ENCODE measurements around the gene DIAPH2. TPM values are rescaled to one million over a fixed set of nuclear protein-coding genes. Genes with fewer than 3 reads are reported as not detected.

Gene DIAPH2
- total and polyA plus RNA-seq, 2 experiments from 2014 or later = 16.2 to 56.6 TPM

- TF ChIP-seq, protein P1, sequence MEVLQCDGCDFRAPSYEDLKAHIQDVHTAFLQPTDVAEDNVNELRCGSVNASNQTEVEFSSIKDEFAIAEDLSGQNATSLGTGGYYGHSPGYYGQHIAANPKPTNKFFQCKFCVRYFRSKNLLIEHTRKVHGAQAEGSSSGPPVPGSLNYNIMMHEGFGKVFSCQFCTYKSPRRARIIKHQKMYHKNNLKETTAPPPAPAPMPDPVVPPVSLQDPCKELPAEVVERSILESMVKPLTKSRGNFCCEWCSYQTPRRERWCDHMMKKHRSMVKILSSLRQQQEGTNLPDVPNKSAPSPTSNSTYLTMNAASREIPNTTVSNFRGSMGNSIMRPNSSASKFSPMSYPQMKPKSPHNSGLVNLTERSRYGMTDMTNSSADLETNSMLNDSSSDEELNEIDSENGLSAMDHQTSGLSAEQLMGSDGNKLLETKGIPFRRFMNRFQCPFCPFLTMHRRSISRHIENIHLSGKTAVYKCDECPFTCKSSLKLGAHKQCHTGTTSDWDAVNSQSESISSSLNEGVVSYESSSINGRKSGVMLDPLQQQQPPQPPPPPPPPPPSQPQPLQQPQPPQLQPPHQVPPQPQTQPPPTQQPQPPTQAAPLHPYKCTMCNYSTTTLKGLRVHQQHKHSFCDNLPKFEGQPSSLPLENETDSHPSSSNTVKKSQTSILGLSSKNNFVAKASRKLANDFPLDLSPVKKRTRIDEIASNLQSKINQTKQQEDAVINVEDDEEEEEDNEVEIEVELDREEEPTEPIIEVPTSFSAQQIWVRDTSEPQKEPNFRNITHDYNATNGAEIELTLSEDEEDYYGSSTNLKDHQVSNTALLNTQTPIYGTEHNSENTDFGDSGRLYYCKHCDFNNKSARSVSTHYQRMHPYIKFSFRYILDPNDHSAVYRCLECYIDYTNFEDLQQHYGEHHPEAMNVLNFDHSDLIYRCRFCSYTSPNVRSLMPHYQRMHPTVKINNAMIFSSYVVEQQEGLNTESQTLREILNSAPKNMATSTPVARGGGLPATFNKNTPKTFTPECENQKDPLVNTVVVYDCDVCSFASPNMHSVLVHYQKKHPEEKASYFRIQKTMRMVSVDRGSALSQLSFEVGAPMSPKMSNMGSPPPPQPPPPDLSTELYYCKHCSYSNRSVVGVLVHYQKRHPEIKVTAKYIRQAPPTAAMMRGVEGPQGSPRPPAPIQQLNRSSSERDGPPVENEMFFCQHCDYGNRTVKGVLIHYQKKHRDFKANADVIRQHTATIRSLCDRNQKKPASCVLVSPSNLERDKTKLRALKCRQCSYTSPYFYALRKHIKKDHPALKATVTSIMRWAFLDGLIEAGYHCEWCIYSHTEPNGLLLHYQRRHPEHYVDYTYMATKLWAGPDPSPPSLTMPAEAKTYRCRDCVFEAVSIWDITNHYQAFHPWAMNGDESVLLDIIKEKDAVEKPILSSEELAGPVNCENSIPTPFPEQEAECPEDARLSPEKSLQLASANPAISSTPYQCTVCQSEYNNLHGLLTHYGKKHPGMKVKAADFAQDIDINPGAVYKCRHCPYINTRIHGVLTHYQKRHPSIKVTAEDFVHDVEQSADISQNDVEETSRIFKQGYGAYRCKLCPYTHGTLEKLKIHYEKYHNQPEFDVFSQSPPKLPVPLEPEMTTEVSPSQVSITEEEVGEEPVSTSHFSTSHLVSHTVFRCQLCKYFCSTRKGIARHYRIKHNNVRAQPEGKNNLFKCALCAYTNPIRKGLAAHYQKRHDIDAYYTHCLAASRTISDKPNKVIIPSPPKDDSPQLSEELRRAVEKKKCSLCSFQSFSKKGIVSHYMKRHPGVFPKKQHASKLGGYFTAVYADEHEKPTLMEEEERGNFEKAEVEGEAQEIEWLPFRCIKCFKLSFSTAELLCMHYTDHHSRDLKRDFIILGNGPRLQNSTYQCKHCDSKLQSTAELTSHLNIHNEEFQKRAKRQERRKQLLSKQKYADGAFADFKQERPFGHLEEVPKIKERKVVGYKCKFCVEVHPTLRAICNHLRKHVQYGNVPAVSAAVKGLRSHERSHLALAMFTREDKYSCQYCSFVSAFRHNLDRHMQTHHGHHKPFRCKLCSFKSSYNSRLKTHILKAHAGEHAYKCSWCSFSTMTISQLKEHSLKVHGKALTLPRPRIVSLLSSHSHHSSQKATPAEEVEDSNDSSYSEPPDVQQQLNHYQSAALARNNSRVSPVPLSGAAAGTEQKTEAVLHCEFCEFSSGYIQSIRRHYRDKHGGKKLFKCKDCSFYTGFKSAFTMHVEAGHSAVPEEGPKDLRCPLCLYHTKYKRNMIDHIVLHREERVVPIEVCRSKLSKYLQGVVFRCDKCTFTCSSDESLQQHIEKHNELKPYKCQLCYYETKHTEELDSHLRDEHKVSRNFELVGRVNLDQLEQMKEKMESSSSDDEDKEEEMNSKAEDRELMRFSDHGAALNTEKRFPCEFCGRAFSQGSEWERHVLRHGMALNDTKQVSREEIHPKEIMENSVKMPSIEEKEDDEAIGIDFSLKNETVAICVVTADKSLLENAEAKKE (CRISPR knock-in tag; IDR thresholded peaks at IDR 0.05) = no peak
- no peak for TF ChIP-seq CREB1 (CRISPR knock-in tag; IDR thresholded peaks at IDR 0.05; ENCODE audit: low read depth)
- TF ChIP-seq, protein P2, sequence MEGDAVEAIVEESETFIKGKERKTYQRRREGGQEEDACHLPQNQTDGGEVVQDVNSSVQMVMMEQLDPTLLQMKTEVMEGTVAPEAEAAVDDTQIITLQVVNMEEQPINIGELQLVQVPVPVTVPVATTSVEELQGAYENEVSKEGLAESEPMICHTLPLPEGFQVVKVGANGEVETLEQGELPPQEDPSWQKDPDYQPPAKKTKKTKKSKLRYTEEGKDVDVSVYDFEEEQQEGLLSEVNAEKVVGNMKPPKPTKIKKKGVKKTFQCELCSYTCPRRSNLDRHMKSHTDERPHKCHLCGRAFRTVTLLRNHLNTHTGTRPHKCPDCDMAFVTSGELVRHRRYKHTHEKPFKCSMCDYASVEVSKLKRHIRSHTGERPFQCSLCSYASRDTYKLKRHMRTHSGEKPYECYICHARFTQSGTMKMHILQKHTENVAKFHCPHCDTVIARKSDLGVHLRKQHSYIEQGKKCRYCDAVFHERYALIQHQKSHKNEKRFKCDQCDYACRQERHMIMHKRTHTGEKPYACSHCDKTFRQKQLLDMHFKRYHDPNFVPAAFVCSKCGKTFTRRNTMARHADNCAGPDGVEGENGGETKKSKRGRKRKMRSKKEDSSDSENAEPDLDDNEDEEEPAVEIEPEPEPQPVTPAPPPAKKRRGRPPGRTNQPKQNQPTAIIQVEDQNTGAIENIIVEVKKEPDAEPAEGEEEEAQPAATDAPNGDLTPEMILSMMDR (conservative IDR thresholded peaks at IDR 0.05; ENCODE audit: low read depth in 2 of 2) = no peak
- TF ChIP-seq JUNB (IDR thresholded peaks at IDR 0.05; ENCODE audit: unreplicated experiment) = no peak
- no peak for TF ChIP-seq STAT1 (IDR thresholded peaks at IDR 0.05; ENCODE audit: unreplicated experiment)
- TF ChIP-seq POLR2AphosphoS5 (IDR thresholded peaks at IDR 0.05; ENCODE audit: low read depth) = no peak
- TF ChIP-seq ZNF114 (CRISPR knock-in tag; IDR thresholded peaks at IDR 0.05) = no peak
- TF ChIP-seq EZH2 (IDR thresholded peaks at IDR 0.05; ENCODE audit: low read depth, unreplicated experiment) = no peak
- TF ChIP-seq EZH2phosphoT487 (IDR thresholded peaks at IDR 0.05; ENCODE audit: unreplicated experiment) = no peak
- TF ChIP-seq, protein P3, sequence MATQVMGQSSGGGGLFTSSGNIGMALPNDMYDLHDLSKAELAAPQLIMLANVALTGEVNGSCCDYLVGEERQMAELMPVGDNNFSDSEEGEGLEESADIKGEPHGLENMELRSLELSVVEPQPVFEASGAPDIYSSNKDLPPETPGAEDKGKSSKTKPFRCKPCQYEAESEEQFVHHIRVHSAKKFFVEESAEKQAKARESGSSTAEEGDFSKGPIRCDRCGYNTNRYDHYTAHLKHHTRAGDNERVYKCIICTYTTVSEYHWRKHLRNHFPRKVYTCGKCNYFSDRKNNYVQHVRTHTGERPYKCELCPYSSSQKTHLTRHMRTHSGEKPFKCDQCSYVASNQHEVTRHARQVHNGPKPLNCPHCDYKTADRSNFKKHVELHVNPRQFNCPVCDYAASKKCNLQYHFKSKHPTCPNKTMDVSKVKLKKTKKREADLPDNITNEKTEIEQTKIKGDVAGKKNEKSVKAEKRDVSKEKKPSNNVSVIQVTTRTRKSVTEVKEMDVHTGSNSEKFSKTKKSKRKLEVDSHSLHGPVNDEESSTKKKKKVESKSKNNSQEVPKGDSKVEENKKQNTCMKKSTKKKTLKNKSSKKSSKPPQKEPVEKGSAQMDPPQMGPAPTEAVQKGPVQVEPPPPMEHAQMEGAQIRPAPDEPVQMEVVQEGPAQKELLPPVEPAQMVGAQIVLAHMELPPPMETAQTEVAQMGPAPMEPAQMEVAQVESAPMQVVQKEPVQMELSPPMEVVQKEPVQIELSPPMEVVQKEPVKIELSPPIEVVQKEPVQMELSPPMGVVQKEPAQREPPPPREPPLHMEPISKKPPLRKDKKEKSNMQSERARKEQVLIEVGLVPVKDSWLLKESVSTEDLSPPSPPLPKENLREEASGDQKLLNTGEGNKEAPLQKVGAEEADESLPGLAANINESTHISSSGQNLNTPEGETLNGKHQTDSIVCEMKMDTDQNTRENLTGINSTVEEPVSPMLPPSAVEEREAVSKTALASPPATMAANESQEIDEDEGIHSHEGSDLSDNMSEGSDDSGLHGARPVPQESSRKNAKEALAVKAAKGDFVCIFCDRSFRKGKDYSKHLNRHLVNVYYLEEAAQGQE (IDR thresholded peaks at IDR 0.05; ENCODE audit: unreplicated experiment) = no peak
These were observed 71.8 kb downstream of the DIAPH2 start (continued) for GRCh38 chrX:96756491-96756890.

All from GM23338 (cell line).